Left colon (tissue), 2 donors: ENCODE results near the gene ZNF775. TPM values are rescaled to one million over a fixed set of nuclear protein-coding genes. Genes with fewer than 3 reads are reported as not detected.

Experiments
- ATAC-seq: fragments of 200-7000 bp; cut with Tn5 transposase; one replicate; pipeline ENCODE4 v1.9.1; 2020; ENCODE audit warnings: mild to moderate bottlenecking, moderate library complexity
- DNase-seq, 2 donors: peaks; one replicate each; pipeline ENCODE4 v3.0.0-alpha.2; 2020
- intact Hi-C, 2 donors: fragments of 100-400 bp; cut with DNase I in 1 of 2; cut with micrococcal nuclease in 1 of 2; formaldehyde crosslinking; loops; one replicate each; pipeline versions ENCODE4 v1.11.2 to v1.14.0; 2022; cut with DNase I, micrococcal nuclease
- total RNA-seq, 2 donors: library from RNA; stranded (reverse); fragmentation: NEBNext Ultra II Directional; extraction: Animal tissue kit (Norgen Biotek cat#: 25700); gene quantifications; one replicate each; pipeline ENCODE4 v1.2.1, GENCODE V29; 2021
- donor health status: DM: no; HTN: no; CAD: no.
- donor health status: DM: yes; HTN: yes; CAD: no.

The ZNF775 gene
- total RNA-seq, 2 donors from 2014 or later, result 7.1 to 8.7 TPM

GRCh38 chr7:150393325-150393724 lies 14.2 kb downstream of the ZNF775 start:
- intact Hi-C loops, result no loop called here
- ATAC-seq, result peak; percentile 74
- no peak for DNase-seq

- peak in 1 of 2 donors; percentile 18 for DNase-seq
- no peak for ATAC-seq
- intact Hi-C loops, result no loop called here
Measured at GRCh38 chr7:150396426-150396825, 17.3 kb downstream of the ZNF775 start.

GRCh38 chr7:150396851-150397260 lies 17.7 kb downstream of the ZNF775 start:
- intact Hi-C loops, result no loop called here
- DNase-seq, result peak in 1 of 2 donors; percentile 9
- ATAC-seq, result no peak

GRCh38 chr7:150397346-150398107 lies 18.4 kb downstream of the ZNF775 start:
- DNase-seq (peak in 1 of 2 donors; percentile 19), ATAC-seq (no peak)
- intact Hi-C loops, result no loop called here

- DNase-seq (peak in 1 of 2 donors; percentile 22), ATAC-seq (no peak)
- intact Hi-C loops, result no loop called here
Measured at GRCh38 chr7:150398108-150398964, 19.2 kb downstream of the ZNF775 start.

GRCh38 chr7:150398965-150399320 lies 19.8 kb downstream of the ZNF775 start:
- intact Hi-C loops, result no loop called here
- ATAC-seq (no peak), DNase-seq (peak in 1 of 2 donors; percentile 19)

- intact Hi-C loops, result no loop called here
- ATAC-seq, result no peak
- peak; percentile 3 to 13 for DNase-seq
Measured at GRCh38 chr7:150399421-150400007, 20.4 kb downstream of the ZNF775 start.

- intact Hi-C loops, result no loop called here
- ATAC-seq (no peak), DNase-seq (peak in 1 of 2 donors; percentile 2)
Measured at GRCh38 chr7:150400008-150400787, 21.1 kb downstream of the ZNF775 start.

- DNase-seq (peak in 1 of 2 donors; percentile 6), ATAC-seq (no peak)
- intact Hi-C loops, result no loop called here
Measured at GRCh38 chr7:150400788-150401423, 21.8 kb downstream of the ZNF775 start.

GRCh38 chr7:150401424-150401790 lies 22.3 kb downstream of the ZNF775 start:
- DNase-seq (no peak), ATAC-seq (no peak)
- intact Hi-C loops, result no loop called here

GRCh38 chr7:150401861-150402631 lies 22.9 kb downstream of the ZNF775 start:
- DNase-seq, result peak in 1 of 2 donors; percentile 7
- no peak for ATAC-seq
- intact Hi-C loops, result no loop called here

GRCh38 chr7:150402671-150403321 lies 23.7 kb downstream of the ZNF775 start:
- intact Hi-C loops, result no loop called here
- ATAC-seq, result peak; percentile 66
- DNase-seq, result peak; percentile 77 to 84

GRCh38 chr7:150403376-150404171 lies 24.4 kb downstream of the ZNF775 start:
- ATAC-seq (no peak), DNase-seq (peak in 1 of 2 donors; percentile 29)
- intact Hi-C loops, result no loop called here

- ATAC-seq (peak; percentile 14), DNase-seq (peak in 1 of 2 donors; percentile 32)
- intact Hi-C loops, result no loop called here
Measured at GRCh38 chr7:150404172-150404804, 25.2 kb downstream of the ZNF775 start.

- DNase-seq (peak; percentile 90 to 93), ATAC-seq (peak; percentile 77)
- intact Hi-C loops, result no loop called here
Measured at GRCh38 chr7:150404805-150405583, 25.9 kb downstream of the ZNF775 start.
